ENCODE measurements around the gene VDAC1. TPM values are rescaled to one million over a fixed set of nuclear protein-coding genes. Genes with fewer than 3 reads are reported as not detected.

The VDAC1 gene
- total RNA-seq, 6 experiments from 2014 or later: 276 to 324 (median 316) TPM

GRCh38 chr5:134022333-134022732 is 17.6 kb upstream of the VDAC1 start:
- H3K4me3 Mint-ChIP-seq: no peak overlapping the region
- no peak overlapping the region for H3K27ac Mint-ChIP-seq
- H3K9me3 Mint-ChIP-seq: no peaks in the 10 kb centered on the region
- H3K36me3 Mint-ChIP-seq (ENCODE audit: low read depth): no peaks in the 10 kb centered on the region
- no peaks in the 10 kb centered on the region for H3K4me1 Mint-ChIP-seq (ENCODE audit: low read depth)
- no peak for TF ChIP-seq CTCF (IDR thresholded peaks at IDR 0.05)
- H3K27me3 Mint-ChIP-seq (ENCODE audit: insufficient read depth): peaks cover 67% of the 10 kb centered on the region
- no peak for DNase-seq

- H3K27ac Mint-ChIP-seq: no peak overlapping the region
- H3K9me3 Mint-ChIP-seq: no peaks in the 10 kb centered on the region
- no peaks in the 10 kb centered on the region for H3K4me1 Mint-ChIP-seq (ENCODE audit: low read depth)
- H3K27me3 Mint-ChIP-seq (ENCODE audit: insufficient read depth): peaks cover 59% of the 10 kb centered on the region
- DNase-seq: no peak
- H3K36me3 Mint-ChIP-seq (ENCODE audit: low read depth): no peaks in the 10 kb centered on the region
- H3K4me3 Mint-ChIP-seq: no peak overlapping the region
- no peak for TF ChIP-seq CTCF (IDR thresholded peaks at IDR 0.05)
These were observed 15.4 kb upstream of the VDAC1 start for GRCh38 chr5:134020188-134020587.

- TF ChIP-seq CTCF (IDR thresholded peaks at IDR 0.05): no peak
- Mint-ChIP-seq H3K4me1 (ENCODE audit: low read depth) (no peaks in the 10 kb centered on the region), H3K4me3 (no peak overlapping the region), H3K9me3 (no peaks in the 10 kb centered on the region), H3K36me3 (ENCODE audit: low read depth) (no peaks in the 10 kb centered on the region), H3K27me3 (ENCODE audit: insufficient read depth) (peaks cover 60% of the 10 kb centered on the region), H3K27ac (no peak overlapping the region)
- DNase-seq: no peak
These were observed 14.9 kb upstream of the VDAC1 start for GRCh38 chr5:134019636-134020035.

DNA sequence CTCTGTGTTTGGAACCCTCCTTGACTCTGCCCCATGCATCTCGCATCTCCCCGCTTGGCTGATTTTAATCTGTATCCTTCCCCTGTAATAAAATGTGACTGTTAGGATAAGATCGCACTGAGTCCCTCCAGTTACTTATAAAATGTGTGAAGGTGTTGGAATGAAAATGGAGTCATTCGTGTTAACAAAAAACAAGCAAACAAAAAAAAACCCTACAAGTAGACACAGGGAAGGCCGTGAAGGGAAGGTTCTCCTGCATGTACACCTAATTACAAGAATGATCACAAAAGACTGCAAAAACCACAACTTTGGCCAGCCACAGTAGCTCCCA is 14.2 kb upstream of the VDAC1 start:
- Mint-ChIP-seq H3K27ac (no peak overlapping the region), H3K36me3 (ENCODE audit: low read depth) (no peaks in the 10 kb centered on the region), H3K9me3 (no peaks in the 10 kb centered on the region), H3K4me3 (no peak overlapping the region), H3K4me1 (ENCODE audit: low read depth) (no peaks in the 10 kb centered on the region), H3K27me3 (ENCODE audit: insufficient read depth) (peaks cover 62% of the 10 kb centered on the region)
- DNase-seq: no peak
- no peak for TF ChIP-seq CTCF (IDR thresholded peaks at IDR 0.05)

GRCh38 chr5:134018154-134018985 is 13.6 kb upstream of the VDAC1 start:
- Mint-ChIP-seq H3K9me3 (no peaks in the 10 kb centered on the region), H3K36me3 (ENCODE audit: low read depth) (no peaks in the 10 kb centered on the region), H3K4me1 (ENCODE audit: low read depth) (no peaks in the 10 kb centered on the region), H3K4me3 (no peak overlapping the region), H3K27me3 (ENCODE audit: insufficient read depth) (peaks cover 60% of the 10 kb centered on the region), H3K27ac (no peak overlapping the region)
- TF ChIP-seq CTCF (IDR thresholded peaks at IDR 0.05): no peak
- DNase-seq: no peak
